ENCODE results near the gene PDE7B.

- TF ChIP-seq CTCF (IDR thresholded peaks at IDR 0.05; ENCODE audit: low read length) (no peak), EZH2 (IDR thresholded peaks at IDR 0.05; ENCODE audit: borderline replicate concordance, low read length) (no peak)
Measured at GRCh38 chr6:136016228-136017225, 165.0 kb downstream of the PDE7B start.

All from OCI-LY1 (cell line).